GM20000 (cell line): ENCODE data around the gene SNIP1.
A peak's percentile ranks its signal among the peaks of the same experiment; 100 is the strongest.
"Not testable (repeated sequence)": the region's sequence is repeated elsewhere in the genome, so short reads cannot be mapped to it uniquely, and the experiment has no call there.

Experiments
- DNase-seq: peaks from one replicate; pipeline ENCODE4 v3.0.0; 2012; ENCODE audit warnings: low spot score
- CTCF ChIP-seq: IDR thresholded peaks from 2 replicates; pipeline ENCODE4 v1.5.1; 2012; ENCODE audit warnings: mild to moderate bottlenecking, control low read depth; ENCODE audit errors: extremely low read depth, missing control alignments

Gene SNIP1

GRCh38 chr1:37556712-37557196, 2.7 kb upstream of the SNIP1 start, which contains the start of gene DNALI1:
DNALI1 (plus strand) TSS chr1:37556940; CDS start chr1:37556995, 55 bp downstream.
- DNase-seq, result peak; percentile 54
- TF ChIP-seq CTCF, result no peak

GRCh38 chr1:37553598-37553926, 531 bp downstream of the SNIP1 start:
- DNase-seq, result no peak
- no peak for TF ChIP-seq CTCF

- TF ChIP-seq CTCF, result no peak
- no peak for DNase-seq
These were observed 4.8 kb downstream of the SNIP1 start for GRCh38 chr1:37549341-37549740.

- DNase-seq, result no peak
- no peak for TF ChIP-seq CTCF
These were observed 9.1 kb downstream of the SNIP1 start for GRCh38 chr1:37545019-37545418.

GRCh38 chr1:37544530-37544929, 9.6 kb downstream of the SNIP1 start:
- no peak for TF ChIP-seq CTCF
- no peak for DNase-seq

- DNase-seq, result no peak
- no peak for TF ChIP-seq CTCF
These were observed 13.9 kb downstream of the SNIP1 start for GRCh38 chr1:37540036-37540785.

GRCh38 chr1:37539154-37539553, 14.9 kb downstream of the SNIP1 start:
- not testable (repeated sequence) for DNase-seq

GRCh38 chr1:37537378-37537777, 16.7 kb downstream of the SNIP1 start:
- TF ChIP-seq CTCF, result no peak
- no peak for DNase-seq
